NB4 (cell line): Measurements from ENCODE around the gene TOMM5.

Experiments used
- CTCF ChIP-seq: IDR thresholded peaks from one replicate; pipeline ENCODE4 v1.5.1; 2012; ENCODE audit warnings: low read depth, low read length
- POLR2A ChIP-seq: IDR thresholded peaks from 2 replicates; pipeline ENCODE4 v1.6.1; 2011; ENCODE audit warnings: mild to moderate bottlenecking; ENCODE audit not compliant: insufficient read length; ENCODE audit errors: extremely low read depth

- TF ChIP-seq CTCF (no peak), POLR2A (no peak)
Observed at GRCh38 chr9:37587521-37587920, 4.9 kb downstream of the TOMM5 start.
